ENCODE results near the gene NFATC2.

DNA sequence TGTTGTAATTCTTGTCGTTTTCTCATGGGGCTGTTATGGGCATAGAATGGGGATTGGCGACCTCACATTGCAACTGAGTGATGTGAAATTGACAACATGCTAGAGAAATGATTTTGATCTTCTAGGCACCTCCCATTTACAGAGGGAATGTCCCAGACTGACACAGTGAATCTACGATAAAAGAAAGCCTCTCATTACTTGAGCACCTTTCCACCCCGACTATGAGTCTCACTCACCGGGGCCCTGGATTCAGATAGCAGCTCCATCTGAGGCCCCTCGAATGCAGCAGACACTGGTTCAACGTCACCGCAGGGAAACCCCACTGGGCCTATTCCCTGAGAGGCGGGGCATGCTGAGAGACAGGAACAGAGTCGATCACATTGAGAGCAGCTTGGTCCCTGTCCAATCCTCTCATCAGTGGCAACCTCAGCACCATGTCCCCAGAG lies 49.1 kb downstream of the NFATC2 start:
- TF ChIP-seq RAD21 (IDR thresholded peaks at IDR 0.05 in 1 of 2, conservative IDR thresholded peaks at IDR 0.05 in 1 of 2; ENCODE audit: low read depth in 2 of 2, low read length in 2 of 2) (no peak), EP300 (IDR thresholded peaks at IDR 0.05; ENCODE audit: borderline replicate concordance in 1 of 2, low read depth in 2 of 2, low read length in 2 of 2) (no peak), SRF (IDR thresholded peaks at IDR 0.05; ENCODE audit: low read depth, low read length) (no peak), MAFK (IDR thresholded peaks at IDR 0.05; ENCODE audit: low read depth, low read length) (no peak), POLR2AphosphoS5 (IDR thresholded peaks at IDR 0.05; ENCODE audit: low read depth, low read length) (no peak), CTCF (IDR thresholded peaks at IDR 0.05; ENCODE audit: control extremely low read depth in 1 of 3, insufficient read depth in 1 of 3, low read depth in 1 of 3, low read length in 3 of 3) (no peak), POLR2A (IDR thresholded peaks at IDR 0.05; ENCODE audit: control extremely low read depth in 1 of 2, low read depth in 2 of 2, low read length in 2 of 2) (no peak), SAP30 (IDR thresholded peaks at IDR 0.05; ENCODE audit: insufficient read depth, insufficient replicate concordance, low read length) (no peak), BACH1 (IDR thresholded peaks at IDR 0.05; ENCODE audit: low read length) (no peak)
- TF ChIP-seq, protein P1, sequence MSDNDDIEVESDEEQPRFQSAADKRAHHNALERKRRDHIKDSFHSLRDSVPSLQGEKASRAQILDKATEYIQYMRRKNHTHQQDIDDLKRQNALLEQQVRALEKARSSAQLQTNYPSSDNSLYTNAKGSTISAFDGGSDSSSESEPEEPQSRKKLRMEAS (IDR thresholded peaks at IDR 0.05), result no peak
